Thyroid gland (tissue), 4 donors: ENCODE results near the gene BCL2L2. TPM values are rescaled to one million over a fixed set of nuclear protein-coding genes. Genes with fewer than 3 reads are reported as not detected.

Experiments
- DNase-seq, 2 donors: peaks; one replicate each; pipeline ENCODE4 v3.0.0-alpha.2; 2019
- H3K27ac ChIP-seq, 3 donors: fragments of 200-600 bp; sonication (generic); 1 replicate in 2 of 3; 2 replicates in 1 of 3; pipeline ENCODE4 v1.5.1; 2016 to 2019; ENCODE audit warnings: mild to moderate bottlenecking in 1 of 3, moderate library complexity in 1 of 3
- H3K27me3 ChIP-seq: fragments of 200-600 bp; sonication (generic); one replicate; pipeline ENCODE4 v1.5.1; 2019
- H3K36me3 ChIP-seq, 2 donors: fragments of 200-600 bp; sonication (generic); one replicate each; pipeline ENCODE4 v1.5.1; 2016 to 2019
- H3K4me1 ChIP-seq, 2 donors: fragments of 200-600 bp; sonication (generic); one replicate each; pipeline ENCODE4 v1.5.1; 2017 to 2019
- H3K4me3 ChIP-seq, 3 donors: fragments of 200-600 bp; sonication (generic); replicated peaks in 1 of 3; 1 replicate in 2 of 3; 2 replicates in 1 of 3; pipeline ENCODE4 v1.5.1; 2016; ENCODE audit warnings: mild to moderate bottlenecking in 1 of 3
- H3K9me3 ChIP-seq: fragments of 200-600 bp; sonication (generic); one replicate; pipeline ENCODE4 v1.5.1; 2017
- CTCF ChIP-seq, 6 experiments: fragments of 200-600 bp in 3 of 6; fragments of 450-650 bp in 3 of 6; sonication (generic) in 3 of 6; IDR thresholded peaks; one replicate each; pipeline ENCODE4 v1.5.1; 2016 to 2019; ENCODE audit warnings: antibody characterized with exemption in 6 of 6, mild to moderate bottlenecking in 2 of 6, inconsistent platforms in 1 of 6, moderate library complexity in 1 of 6
- POLR2A ChIP-seq, 2 donors: fragments of 450-650 bp; IDR thresholded peaks; one replicate each; pipeline ENCODE4 v1.6.1; 2017; ENCODE audit warnings: antibody characterized with exemption in 2 of 2, mild to moderate bottlenecking in 2 of 2, moderate library complexity in 1 of 2
- WGBS, 2 donors: methylation state at CpG; one replicate each; pipeline ENCODE4 v1.1.5; 2017; 5-methylcytosine and 5-hydroxymethylcytosine counted together
- intact Hi-C: fragments of 100-400 bp; cut with DNase I; formaldehyde crosslinking; loops from one replicate; pipeline ENCODE4 v1.15.1; 2023
- total RNA-seq, 4 donors: library from RNA; depleted of rRNA; stranded (reverse); fragments of >200 nt; gene quantifications; one replicate each; pipeline ENCODE4 v1.2.3, GENCODE V29; 2016

The BCL2L2 gene
- total RNA-seq, 4 donors from 2014 or later: 37.3 to 52.8 (median 46.1) TPM

DNA sequence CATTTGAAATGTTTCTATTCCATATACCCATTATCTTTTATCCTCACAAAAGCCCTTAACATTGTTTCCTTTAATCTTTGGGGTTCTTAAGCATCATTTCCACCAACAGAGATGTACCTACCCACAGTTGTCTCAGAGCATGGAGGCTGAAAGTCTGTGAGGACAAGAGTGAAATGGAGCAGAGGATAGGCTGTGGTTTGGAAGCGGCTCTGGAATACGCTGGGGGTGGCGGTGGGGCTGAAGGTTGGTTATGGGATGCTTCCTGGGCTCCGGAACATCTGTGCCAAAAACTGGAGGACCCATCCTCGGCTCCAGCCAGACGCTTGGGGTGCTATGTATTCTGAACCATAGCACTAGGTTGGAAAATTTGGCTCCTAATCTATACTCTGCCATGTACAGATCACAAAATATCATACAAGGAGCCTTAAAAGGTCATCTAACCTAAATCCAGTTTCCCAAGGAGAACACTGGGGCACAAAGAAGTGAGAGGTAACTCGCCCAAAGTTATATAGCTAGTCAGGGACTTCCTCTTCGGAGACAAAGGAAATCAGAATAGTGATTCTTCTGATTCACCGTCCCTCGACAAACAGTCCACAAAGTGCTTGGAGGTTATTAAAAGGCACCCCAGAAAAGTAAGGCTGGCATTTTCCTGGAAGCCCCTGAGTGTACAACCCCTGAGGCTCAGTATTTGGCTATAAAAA lies 6.5 kb upstream of the BCL2L2 start:
- H3K9me3 ChIP-seq: no peaks in the 10 kb centered on the region
- intact Hi-C loops: loop anchor here (10.0 kb wide), 1 partner anchor 175 kb away; no protein-coding TSS in a partner anchor
- peaks cover 0 to 5% of the 10 kb centered on the region in 2 donors for H3K36me3 ChIP-seq
- H3K27ac ChIP-seq: peak overlapping the region; percentile 98 to 100 (median 100)
- TF ChIP-seq CTCF (IDR thresholded peaks at IDR 0.05): no peak
- TF ChIP-seq POLR2A (IDR thresholded peaks at IDR 0.05): no peak
- peak overlapping the region; percentile 25 to 87 (median 50) for H3K4me3 ChIP-seq
- WGBS, 2 donors: 76 to 84% methylated on average over 10 of the region's 10 CpGs
- no peak for DNase-seq
- H3K4me1 ChIP-seq: peaks cover 9 to 24% of the 10 kb centered on the region in 2 donors
- no peaks in the 10 kb centered on the region for H3K27me3 ChIP-seq

DNA sequence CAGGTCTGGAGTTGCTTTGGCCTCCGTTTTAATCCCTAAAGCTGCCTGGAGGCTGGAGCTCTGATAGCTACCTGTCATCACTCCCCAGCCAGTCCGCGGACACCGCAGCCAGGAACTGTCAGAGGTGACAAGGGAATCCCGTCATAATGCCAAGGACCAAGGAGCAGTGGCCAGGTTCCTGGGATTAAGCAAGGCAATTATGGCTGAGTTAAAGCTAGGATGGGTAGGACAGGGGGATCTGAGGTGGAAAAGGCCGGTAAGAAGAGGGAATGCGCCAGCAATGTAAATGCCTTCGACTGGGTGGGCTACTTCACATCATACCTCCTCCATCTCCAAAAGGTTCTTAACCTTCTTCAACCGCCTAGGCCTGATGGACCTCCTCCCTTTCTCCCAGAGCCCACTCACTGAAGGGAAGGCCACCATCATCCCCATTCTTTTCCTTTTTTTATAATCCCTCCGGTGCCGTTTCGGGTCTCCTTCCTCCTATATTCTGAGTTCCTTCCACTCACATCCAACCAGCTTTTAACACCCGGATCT lies 5.9 kb upstream of the BCL2L2 start:
- peak overlapping the region; percentile 98 to 100 (median 100) for H3K27ac ChIP-seq
- intact Hi-C loops: no loop called here
- WGBS, 2 donors: 3 to 4% methylated on average over 13 of the region's 13 CpGs
- H3K4me3 ChIP-seq: peak overlapping the region; percentile 25 to 87 (median 50)
- H3K36me3 ChIP-seq: peaks cover 0 to 5% of the 10 kb centered on the region in 2 donors
- TF ChIP-seq POLR2A (IDR thresholded peaks at IDR 0.05): no peak
- TF ChIP-seq CTCF (IDR thresholded peaks at IDR 0.05): no peak
- no peaks in the 10 kb centered on the region for H3K9me3 ChIP-seq
- no peaks in the 10 kb centered on the region for H3K27me3 ChIP-seq
- H3K4me1 ChIP-seq: peaks cover 9 to 26% of the 10 kb centered on the region in 2 donors
- DNase-seq: peak; percentile 33 to 46

DNA sequence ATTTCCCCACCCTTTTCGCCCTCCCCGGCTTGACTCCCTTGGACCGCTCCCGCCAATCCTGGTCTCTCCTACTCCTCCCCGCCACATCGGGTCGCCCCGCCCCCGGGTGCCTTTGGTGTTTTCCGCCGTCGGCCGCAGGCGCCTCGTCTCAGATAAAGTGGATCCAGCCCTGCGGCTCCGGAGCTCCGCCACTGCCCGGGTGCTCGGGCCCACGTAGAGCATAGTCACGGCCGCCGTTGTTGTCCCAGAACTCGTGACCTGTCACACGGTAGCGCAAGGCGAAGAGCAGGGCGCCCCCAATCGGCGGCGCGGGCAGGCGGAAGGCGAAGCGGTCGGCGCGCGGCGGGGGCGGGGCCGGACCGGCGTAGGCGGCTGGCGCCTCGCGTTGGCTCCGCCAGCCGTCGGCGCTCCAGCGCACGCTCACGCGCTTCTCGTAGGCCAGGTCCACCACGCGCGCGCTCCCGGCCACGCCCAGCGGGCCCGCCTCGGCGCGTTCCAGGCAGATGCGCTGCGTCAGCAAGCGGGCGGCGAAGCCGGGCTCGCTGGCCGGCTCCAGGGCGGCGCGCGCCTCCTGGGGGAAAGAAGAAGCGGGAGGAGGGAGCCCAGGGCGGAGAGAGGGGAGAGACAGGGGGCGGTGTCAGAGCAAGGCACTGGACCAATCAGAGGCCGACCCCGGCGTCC lies 5.2 kb upstream of the BCL2L2 start:
- Histone ChIP-seq H3K4me1 (peaks cover 14 to 31% of the 10 kb centered on the region in 2 donors), H3K36me3 (peaks cover 0 to 5% of the 10 kb centered on the region in 2 donors), H3K9me3 (no peaks in the 10 kb centered on the region), H3K27me3 (no peaks in the 10 kb centered on the region), H3K4me3 (peak overlapping the region; percentile 54 to 87 (median 64)), H3K27ac (peak overlapping the region; percentile 98 to 100 (median 100))
- DNase-seq: peak; percentile 98 to 99
- intact Hi-C loops: no loop called here
- peak; percentile 16 to 92 (median 60) for TF ChIP-seq CTCF (IDR thresholded peaks at IDR 0.05)
- TF ChIP-seq POLR2A (IDR thresholded peaks at IDR 0.05): peak; percentile 53 to 81
- 0 to 1% methylated on average over 30 to 33 of the region's 87 CpGs for WGBS, 2 donors

DNA sequence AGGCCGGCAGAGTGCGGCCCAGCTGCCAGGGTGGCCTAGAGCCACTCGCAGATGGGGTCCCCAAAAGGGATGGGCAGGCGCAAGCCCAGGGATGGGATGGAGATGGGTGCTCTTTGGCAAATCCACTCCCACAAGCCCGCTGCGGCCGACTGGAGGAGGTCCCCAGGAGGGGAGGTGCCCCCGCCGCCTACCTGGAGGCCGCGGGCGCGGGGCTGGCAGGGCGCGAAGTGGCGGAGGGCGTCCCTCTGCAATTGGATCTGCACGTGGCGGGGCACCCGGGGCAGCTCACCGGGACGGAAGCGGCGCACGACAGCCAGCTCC lies 4.7 kb upstream of the BCL2L2 start:
- TF ChIP-seq POLR2A (IDR thresholded peaks at IDR 0.05) (peak in 1 of 2 donors; percentile 83), CTCF (IDR thresholded peaks at IDR 0.05) (no peak)
- Histone ChIP-seq H3K36me3 (peaks cover 0 to 5% of the 10 kb centered on the region in 2 donors), H3K4me3 (peak overlapping the region; percentile 54 to 82 (median 64)), H3K9me3 (no peaks in the 10 kb centered on the region), H3K27me3 (no peaks in the 10 kb centered on the region), H3K27ac (peak overlapping the region; percentile 82 to 98 (median 96)), H3K4me1 (peaks cover 14 to 31% of the 10 kb centered on the region in 2 donors)
- no peak for DNase-seq
- WGBS, 2 donors: 0% methylated on average over 4 to 16 of the region's 25 CpGs
- intact Hi-C loops: no loop called here
